Neural progenitor cell (in vitro differentiated cells): ENCODE measurements around the gene ARMCX4.

Experiments
- EZH2 ChIP-seq: fragments of 200-600 bp; sonication (generic); IDR thresholded peaks from 2 replicates; pipeline ENCODE4 v1.6.1; 2017; ENCODE audit warnings: antibody characterized with exemption, mild to moderate bottlenecking, moderate library complexity
- EZH2phosphoT487 ChIP-seq: fragments of 200-600 bp; sonication (generic); IDR thresholded peaks from 2 replicates; pipeline ENCODE4 v1.6.1; 2017; ENCODE audit warnings: antibody characterized with exemption
- TF ChIP-seq, protein P1 (sequence below): fragments of 200-600 bp; sonication (generic); IDR thresholded peaks from 2 replicates; pipeline ENCODE4 v1.5.1; 2017; ENCODE audit warnings: antibody characterized with exemption, mild to moderate bottlenecking

DNA sequence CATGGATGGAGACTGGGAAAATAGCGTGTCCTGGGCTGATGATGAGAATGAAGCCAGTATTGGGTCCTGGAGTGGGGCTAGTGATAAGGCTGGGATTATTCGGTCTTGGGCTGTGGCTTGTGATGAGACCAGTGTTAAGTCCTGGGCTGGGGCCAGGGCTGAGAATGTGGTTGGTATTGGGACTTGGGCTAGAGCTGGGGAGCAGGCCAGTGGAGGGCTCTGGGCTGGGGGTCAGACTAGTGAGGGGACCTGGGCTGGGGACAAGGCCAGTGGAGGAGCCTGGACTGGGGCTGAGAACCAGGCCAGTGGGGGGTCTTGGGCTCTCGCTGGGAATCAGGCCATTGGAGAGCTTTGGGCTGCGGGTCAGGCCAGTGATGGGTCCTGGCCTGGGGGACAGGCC, 6.7 kb downstream of the ARMCX4 start:
- TF ChIP-seq, protein P1, sequence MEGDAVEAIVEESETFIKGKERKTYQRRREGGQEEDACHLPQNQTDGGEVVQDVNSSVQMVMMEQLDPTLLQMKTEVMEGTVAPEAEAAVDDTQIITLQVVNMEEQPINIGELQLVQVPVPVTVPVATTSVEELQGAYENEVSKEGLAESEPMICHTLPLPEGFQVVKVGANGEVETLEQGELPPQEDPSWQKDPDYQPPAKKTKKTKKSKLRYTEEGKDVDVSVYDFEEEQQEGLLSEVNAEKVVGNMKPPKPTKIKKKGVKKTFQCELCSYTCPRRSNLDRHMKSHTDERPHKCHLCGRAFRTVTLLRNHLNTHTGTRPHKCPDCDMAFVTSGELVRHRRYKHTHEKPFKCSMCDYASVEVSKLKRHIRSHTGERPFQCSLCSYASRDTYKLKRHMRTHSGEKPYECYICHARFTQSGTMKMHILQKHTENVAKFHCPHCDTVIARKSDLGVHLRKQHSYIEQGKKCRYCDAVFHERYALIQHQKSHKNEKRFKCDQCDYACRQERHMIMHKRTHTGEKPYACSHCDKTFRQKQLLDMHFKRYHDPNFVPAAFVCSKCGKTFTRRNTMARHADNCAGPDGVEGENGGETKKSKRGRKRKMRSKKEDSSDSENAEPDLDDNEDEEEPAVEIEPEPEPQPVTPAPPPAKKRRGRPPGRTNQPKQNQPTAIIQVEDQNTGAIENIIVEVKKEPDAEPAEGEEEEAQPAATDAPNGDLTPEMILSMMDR: no peak
- TF ChIP-seq EZH2: no peak
- TF ChIP-seq EZH2phosphoT487: no peak
